Suprapubic skin (tissue), 4 donors: Measurements from ENCODE around the gene SPRTN.

Source experiments
- EP300 ChIP-seq: sonication (generic); formaldehyde crosslinking; IDR thresholded peaks from one replicate; pipeline ENCODE4 v1.6.1; 2017; ENCODE audit warnings: antibody characterized with exemption
- POLR2AphosphoS5 ChIP-seq, 3 donors: sonication (generic); formaldehyde crosslinking; IDR thresholded peaks; one replicate each; pipeline ENCODE4 v1.6.1; 2017; ENCODE audit warnings: antibody characterized with exemption in 3 of 3
- TF ChIP-seq, protein P1 (sequence below), 2 donors: fragments of 200-600 bp in 1 of 2; fragments of 450-650 bp in 1 of 2; sonication (generic) in 1 of 2; IDR thresholded peaks; one replicate each; pipeline ENCODE4 v1.5.1; 2016 to 2019; ENCODE audit warnings: antibody characterized with exemption in 2 of 2, mild to moderate bottlenecking in 1 of 2, moderate library complexity in 1 of 2

DNA sequence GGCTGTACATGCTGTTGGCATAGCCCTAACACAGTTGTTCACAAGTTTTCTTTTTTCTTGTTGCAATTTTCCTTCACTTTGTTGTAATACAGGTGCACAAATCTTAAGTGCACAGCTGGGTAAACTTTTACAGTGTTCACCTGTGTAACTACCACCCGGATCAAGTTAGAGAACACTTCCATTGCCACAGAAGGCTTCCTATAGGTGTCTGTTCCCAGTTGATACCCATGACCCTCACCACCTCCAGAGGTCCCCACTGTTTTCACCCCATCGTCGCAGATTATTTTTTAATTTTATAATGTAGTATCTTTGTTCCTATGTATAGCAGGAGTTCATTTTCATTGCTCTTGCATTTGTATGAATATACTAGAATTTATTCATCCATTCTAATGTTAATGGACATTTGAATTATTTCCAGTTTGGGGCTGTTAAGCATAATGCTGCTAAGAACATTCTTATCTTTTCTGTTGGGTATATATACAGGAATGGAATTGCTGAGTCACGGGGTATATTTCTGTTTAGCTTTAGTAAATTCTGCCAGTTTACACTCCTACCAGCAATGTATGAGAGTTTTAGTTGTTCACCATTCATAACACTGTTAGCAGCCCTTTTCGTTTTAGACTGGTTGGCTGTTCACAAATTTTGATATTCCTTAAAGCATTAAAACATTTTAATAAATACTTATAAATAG lies 16.4 kb downstream of the SPRTN start:
- TF ChIP-seq, protein P1, sequence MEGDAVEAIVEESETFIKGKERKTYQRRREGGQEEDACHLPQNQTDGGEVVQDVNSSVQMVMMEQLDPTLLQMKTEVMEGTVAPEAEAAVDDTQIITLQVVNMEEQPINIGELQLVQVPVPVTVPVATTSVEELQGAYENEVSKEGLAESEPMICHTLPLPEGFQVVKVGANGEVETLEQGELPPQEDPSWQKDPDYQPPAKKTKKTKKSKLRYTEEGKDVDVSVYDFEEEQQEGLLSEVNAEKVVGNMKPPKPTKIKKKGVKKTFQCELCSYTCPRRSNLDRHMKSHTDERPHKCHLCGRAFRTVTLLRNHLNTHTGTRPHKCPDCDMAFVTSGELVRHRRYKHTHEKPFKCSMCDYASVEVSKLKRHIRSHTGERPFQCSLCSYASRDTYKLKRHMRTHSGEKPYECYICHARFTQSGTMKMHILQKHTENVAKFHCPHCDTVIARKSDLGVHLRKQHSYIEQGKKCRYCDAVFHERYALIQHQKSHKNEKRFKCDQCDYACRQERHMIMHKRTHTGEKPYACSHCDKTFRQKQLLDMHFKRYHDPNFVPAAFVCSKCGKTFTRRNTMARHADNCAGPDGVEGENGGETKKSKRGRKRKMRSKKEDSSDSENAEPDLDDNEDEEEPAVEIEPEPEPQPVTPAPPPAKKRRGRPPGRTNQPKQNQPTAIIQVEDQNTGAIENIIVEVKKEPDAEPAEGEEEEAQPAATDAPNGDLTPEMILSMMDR (IDR thresholded peaks at IDR 0.05), result no peak
- TF ChIP-seq POLR2AphosphoS5 (IDR thresholded peaks at IDR 0.05) (no peak), EP300 (no peak)
